GM19438 (cell line): ENCODE results near the gene SCTR.
"Not testable (repeated sequence)": the region's sequence is repeated elsewhere in the genome, so short reads cannot be mapped to it uniquely, and the experiment has no call there.

Experiments used
- ATAC-seq: cut with Tn5 transposase; IDR thresholded peaks from one replicate; pipeline ENCODE4 v1.9.1; 2021; ENCODE audit warnings: low read depth; ENCODE audit not compliant: unreplicated experiment

The SCTR gene

GRCh38 chr2:119419803-119420508 is 104.3 kb downstream of the SCTR start:
- no peak for ATAC-seq

- ATAC-seq, result no peak
Observed at GRCh38 chr2:119419065-119419464, 105.2 kb downstream of the SCTR start.

GRCh38 chr2:119417908-119418307 is 106.4 kb downstream of the SCTR start:
- no peak for ATAC-seq

- ATAC-seq, result no peak
Observed at GRCh38 chr2:119416299-119416923, 107.9 kb downstream of the SCTR start.

- no peak for ATAC-seq
Observed at GRCh38 chr2:119415630-119416029, 108.7 kb downstream of the SCTR start.

- no peak for ATAC-seq
Observed at GRCh38 chr2:119414894-119415293, 109.4 kb downstream of the SCTR start.

- no peak for ATAC-seq
Observed at GRCh38 chr2:119409506-119409905, 114.8 kb downstream of the SCTR start.

GRCh38 chr2:119408221-119408619 is 116.1 kb downstream of the SCTR start:
- ATAC-seq, result no peak

- ATAC-seq, result no peak
Observed at GRCh38 chr2:119407430-119408220, 116.7 kb downstream of the SCTR start.

GRCh38 chr2:119405151-119405550 is 119.1 kb downstream of the SCTR start:
- no peak for ATAC-seq

- not testable (repeated sequence) for ATAC-seq
Observed at GRCh38 chr2:119403618-119404017, 120.7 kb downstream of the SCTR start.

- no peak for ATAC-seq
Observed at GRCh38 chr2:119402645-119403560, 121.4 kb downstream of the SCTR start.

- ATAC-seq, result no peak
Observed at GRCh38 chr2:119402106-119402505, 122.2 kb downstream of the SCTR start.

- no peak for ATAC-seq
Observed at GRCh38 chr2:119397196-119397595, 127.1 kb downstream of the SCTR start.

- ATAC-seq, result no peak
Observed at GRCh38 chr2:119393971-119394748, 130.1 kb downstream of the SCTR start.
